Activated CD4-positive, alpha-beta T cell treated with anti-CD3 and anti-CD28 coated beads for 24 hours (primary cell): Measurements from ENCODE around the gene IPO7.
"Not testable (repeated sequence)": the region's sequence is repeated elsewhere in the genome, so short reads cannot be mapped to it uniquely, and the experiment has no call there.

ENCODE experiments used
- DNase-seq, 2 donors: peaks; one replicate each; pipeline ENCODE4 v3.0.0-alpha.2; 2020; ENCODE audit warnings: low read depth in 2 of 2

IPO7 gene

DNA sequence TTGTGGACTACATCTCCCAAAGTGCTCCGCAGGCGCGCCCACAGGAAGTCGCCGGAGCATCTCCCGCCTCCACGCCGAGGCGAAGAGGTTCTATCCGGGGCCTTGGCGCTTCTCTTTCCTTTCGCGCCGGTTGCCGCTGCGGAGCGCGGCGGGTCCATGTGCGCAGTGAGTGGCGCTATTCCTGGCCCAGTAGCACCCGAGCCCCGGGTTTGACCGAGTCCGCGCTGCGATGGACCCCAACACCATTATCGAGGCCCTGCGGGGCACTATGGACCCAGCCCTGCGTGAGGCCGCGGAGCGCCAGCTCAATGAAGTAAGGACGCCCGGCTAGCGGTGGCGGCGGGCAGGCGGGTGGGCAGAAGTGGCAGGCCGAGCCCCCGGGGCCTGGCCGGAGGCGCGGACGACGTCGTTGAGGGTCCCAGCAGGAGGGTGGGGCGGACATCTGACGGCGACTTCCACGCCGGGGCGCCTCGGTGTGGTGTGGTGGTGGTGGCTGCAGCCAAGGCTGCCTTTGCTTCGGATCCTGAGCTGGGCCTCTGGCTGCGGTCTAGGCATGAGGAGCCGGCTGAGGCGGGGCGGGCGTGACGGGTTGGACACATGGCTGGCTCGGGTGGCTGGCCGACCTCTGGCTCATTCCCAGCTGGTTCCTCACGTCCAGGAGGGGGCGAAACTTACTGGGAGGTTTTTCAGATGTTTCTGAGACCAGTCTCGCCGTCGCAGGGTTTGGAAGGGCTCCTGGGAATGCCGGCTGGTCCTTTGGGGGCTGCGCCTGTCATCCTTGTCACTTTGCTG is at the start of gene IPO7:
IPO7 (plus strand) TSS at position 118 of the 792 bp plus-strand sequence; CDS start at position 230, 112 bp downstream.
- DNase-seq, result peak; percentile 80 to 87

DNA sequence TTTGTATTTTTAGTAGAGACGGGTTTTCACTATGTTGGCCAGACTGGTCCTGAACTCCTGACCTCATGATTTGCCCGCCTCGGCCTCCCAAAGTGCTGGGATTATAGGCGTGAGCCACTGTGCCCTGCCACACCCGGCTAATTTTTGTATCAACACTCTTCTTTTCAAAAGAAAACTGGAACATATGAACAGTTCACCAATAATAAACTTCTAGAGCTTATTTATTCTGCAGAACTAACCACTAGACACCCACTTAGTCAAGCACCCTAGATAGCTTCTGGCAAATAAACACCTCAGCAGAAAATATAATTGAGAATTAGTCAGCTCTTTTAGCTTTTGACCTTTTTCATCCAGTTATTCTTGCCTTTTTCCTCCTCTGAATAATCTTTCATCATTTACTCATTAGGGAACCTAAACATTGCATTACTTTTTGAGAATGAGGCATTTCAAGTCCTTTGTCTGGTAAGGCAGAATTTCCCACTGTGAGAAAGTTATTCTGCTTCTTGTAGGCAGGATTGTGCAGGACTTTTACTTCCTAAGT is 42.7 kb upstream of the IPO7 start:
- DNase-seq, result no peak

- DNase-seq, result no peak
Observed at GRCh38 chr11:9344061-9344680, 40.3 kb upstream of the IPO7 start.

DNA sequence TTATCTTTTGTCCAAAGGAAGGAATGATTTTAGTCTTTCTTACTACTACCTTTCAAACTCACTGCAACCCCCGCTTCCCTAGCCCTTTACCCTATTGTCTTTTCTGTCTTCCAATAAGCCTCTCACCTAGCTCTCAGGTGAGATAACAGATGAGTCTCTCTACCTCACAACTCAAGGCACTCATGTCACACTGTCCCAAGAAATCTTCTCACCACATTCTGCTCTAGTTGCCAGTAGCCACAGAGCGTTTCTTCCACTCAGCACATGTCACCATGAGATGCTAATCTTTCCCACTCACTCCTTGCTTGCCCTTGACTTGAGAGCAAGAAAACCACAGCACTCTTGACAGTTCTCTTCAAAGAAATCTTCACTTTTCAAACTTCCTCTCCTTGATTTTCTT is 37.4 kb upstream of the IPO7 start:
- no peak for DNase-seq

GRCh38 chr11:9347779-9348178 is 36.7 kb upstream of the IPO7 start:
- not testable (repeated sequence) for DNase-seq

- no peak for DNase-seq
Observed at GRCh38 chr11:9351321-9351881, 33.1 kb upstream of the IPO7 start.

DNA sequence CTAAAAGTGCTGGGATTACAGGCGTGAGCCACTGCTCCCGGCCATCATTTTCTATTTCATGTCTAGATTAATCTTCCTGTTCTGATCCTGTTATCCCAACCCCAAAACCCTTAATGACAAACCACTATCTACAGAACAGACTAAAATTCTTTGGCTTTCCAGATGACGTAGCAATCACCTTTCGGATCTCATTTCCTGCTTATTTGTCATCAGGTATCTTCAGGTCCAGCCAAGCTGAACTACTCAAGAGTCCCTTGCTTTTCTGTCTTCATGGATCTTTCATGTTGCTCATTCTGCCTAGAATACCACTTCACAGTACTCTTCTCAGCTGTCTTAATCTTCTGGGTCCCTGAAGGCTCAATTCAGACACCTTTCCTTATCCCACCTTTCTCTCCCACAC is 27.4 kb upstream of the IPO7 start:
- no peak for DNase-seq

DNA sequence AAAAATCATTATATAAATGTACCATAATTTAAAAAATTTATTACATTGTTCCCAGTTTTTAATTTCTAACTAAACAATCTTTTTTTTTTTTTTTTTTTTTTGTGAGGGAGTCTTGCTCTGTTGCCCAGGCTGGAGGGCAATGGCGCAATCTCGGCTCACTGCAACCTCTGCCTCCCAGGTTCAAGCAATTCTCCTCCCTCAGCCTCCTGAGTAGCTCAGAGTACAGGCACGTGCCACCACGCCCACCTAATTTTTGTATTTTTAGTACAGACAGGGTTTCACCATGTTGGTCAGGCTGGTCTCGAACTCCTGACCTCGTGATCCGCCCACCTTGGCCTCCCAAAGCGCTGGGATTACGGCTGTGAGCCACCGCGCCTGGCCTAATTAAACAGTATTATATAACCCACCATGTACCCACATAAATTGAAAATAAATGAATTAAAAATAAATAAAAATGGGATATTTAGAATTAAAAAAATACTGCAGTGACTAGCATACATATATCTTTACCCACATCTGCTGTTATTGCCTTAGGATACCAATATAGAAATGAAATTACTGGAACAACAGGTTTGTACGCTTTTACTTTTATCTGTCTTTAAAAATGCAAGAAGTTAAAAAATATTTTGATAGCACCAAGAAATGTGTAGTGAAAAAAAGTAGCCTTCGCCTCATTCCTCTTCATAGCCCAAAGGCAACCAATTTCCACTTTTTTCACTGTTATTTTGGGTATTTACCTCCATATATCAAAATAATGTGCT is 23.4 kb upstream of the IPO7 start:
- DNase-seq, result not testable (repeated sequence)

- no peak for DNase-seq
Observed at GRCh38 chr11:9362393-9362863, 22.0 kb upstream of the IPO7 start.

DNA sequence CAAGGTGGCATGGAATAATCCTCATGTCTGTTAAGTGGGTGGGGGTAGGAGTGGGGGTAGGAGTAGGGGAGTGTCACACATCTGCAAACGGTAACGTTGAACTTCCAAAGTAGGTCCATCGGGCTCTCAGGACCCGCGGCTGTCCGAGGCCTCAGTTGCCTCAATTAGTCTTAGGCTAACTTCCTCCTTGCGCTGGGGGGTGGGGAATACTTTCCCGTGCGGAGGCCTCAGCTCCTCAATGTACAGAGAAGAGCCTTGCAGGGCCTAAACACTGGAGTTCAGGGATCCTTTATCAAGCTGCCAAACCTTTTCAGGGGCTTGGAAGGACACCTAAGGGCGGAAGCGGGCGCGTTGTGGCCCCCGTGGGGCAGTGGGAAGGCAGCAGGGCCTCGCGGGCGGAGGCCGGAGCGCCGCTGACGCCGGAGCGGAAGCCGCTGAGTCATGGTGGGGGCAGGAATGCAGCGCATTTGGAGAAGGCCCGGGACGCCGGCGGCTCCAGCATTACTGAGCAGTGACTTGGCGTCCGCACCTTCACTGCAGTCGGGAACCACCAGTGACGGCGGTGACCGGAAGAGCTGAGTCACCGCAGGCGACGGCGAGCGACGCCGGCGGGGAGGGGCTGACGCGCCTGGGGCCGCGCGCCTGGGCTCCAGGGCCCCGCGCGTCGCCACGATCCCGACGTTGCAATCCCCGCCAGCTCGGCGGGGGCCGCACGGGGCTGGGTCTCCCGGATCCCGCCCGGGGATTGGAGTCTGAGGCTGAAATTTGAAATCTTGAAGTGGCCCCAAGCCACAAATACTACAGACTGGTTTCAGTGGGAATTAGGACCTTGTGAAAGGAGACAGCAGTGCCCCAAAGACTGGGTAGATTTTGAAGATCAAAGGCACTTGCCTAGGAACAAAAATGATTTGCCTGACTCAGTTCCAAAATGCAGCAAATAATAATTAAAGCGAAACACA is 20.2 kb upstream of the IPO7 start:
- DNase-seq, result peak; percentile 62 to 80

DNA sequence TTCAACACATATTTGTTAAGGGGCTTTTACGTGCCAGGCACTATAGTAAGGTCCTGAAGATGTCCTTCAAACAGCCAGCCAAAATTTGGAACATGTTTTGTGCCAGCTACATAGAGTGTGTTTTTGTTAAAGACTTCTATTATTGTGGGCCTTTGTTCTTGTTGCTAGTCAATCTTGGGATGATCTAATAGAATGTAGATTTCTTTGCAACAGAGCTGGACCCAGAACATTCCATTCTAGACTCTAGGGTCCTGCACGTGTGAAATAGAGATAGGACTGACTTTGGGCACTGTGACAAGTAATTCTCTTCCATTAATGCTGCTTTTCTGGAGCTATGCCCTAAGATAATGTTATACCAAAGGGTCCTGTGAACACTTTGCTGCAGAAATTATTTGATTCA is 16.9 kb upstream of the IPO7 start:
- no peak for DNase-seq

GRCh38 chr11:9377036-9377435 is 7.4 kb upstream of the IPO7 start:
- no peak for DNase-seq

GRCh38 chr11:9379041-9379440 is 5.4 kb upstream of the IPO7 start:
- no peak for DNase-seq

- no peak for DNase-seq
Observed at GRCh38 chr11:9380773-9381172, 3.7 kb upstream of the IPO7 start.

- DNase-seq, result peak in 1 of 2 donors; percentile 8
Observed at GRCh38 chr11:9385327-9385899, 961 bp downstream of the IPO7 start.

DNA sequence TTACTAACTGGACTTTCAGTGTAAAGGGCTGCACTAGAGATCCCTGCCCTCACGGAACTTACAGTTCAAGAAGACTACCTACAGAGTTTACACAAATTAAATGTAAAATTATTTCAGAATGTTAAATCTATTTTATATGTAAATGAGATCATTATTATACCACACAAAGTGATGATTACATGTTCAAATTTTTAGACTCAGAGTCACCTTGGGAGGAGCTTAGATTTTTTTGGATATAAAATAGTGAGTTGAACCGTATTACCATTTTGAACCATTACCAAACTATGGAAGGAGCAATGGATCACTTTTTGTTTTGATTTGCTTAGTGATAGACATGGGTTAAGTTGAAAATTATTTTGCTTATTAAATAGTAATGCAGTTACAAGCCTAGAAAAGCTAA is 1.6 kb downstream of the IPO7 start:
- no peak for DNase-seq

- DNase-seq, result no peak
Observed at GRCh38 chr11:9386901-9387300, 2.4 kb downstream of the IPO7 start.

DNA sequence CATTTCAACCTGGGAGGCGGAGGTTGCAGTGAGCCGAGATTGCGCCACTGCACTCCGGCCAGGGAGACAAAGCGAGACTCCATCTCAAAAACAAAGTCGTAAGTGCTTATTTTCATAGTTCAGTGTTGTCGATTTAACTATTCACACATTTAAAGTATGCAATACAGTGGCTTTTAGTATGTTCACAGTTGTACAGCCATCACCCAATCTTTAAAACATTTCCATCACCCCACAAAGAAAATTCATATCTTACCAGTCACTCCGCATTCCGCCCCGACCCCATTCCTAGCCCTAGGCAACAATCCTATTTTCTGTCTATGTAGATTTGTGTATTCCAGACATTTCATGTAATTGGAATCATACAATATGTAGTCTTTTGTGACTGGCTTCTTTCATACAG is 11.9 kb downstream of the IPO7 start:
- DNase-seq, result no peak

DNA sequence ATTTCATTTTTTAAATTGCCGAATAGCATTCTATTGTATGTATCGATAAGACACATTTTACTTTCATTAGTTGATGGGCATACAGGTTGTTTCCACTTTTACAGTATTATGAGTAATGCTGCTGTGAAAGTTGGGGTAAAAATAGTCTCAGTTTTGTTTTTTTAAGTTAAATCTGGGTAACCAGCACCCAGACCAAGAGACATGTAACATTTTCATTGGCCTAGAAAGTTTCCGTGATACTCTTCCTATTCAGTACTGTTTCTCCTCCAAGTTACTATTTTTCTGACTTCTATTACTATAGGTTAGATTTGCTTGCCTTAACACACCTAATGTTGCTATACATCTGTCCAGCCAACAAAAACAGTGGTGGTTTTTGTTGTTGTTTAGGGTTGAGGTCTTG is 12.3 kb downstream of the IPO7 start:
- DNase-seq, result no peak
